Measurements from ENCODE around the gene ZNF280B. TPM values are rescaled to one million over a fixed set of nuclear protein-coding genes. Genes with fewer than 3 reads are reported as not detected.

ZNF280B gene
- polyA plus RNA-seq, 1 donor (not counting 4 experiments of a cell fraction or from before 2014, with no cell fraction given), result 0.04 TPM

DNA sequence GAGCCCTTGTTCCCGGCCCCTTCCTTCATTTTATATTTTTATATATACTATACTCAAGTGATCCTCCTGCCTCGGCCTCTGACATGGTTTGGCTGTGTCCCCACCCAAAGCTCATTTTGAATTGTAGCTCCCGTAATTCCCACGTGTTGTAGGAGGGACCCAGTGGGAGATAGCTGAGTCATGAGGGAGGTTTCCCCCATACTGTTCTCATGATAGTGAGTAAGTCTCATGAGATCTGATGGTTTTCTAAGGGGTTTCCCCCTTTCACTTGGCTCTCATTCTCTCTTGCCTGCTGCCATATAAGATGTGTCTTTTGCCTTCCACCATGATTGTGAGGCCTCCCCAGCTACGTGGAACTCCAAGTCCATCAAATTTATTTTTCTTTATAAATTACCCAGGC, 18.8 kb upstream of the ZNF280B start:
- H2AFZ ChIP-seq (ENCODE audit: control insufficient read depth, low read length), result no peak overlapping the region
- no peak overlapping the region for H3K9ac ChIP-seq (ENCODE audit: control insufficient read depth, extremely low read depth, insufficient read depth, low read length)
- TF ChIP-seq CTCF (optimal IDR thresholded peaks at IDR 0.05 in 1 of 3, IDR thresholded peaks at IDR 0.05 in 1 of 3, conservative IDR thresholded peaks at IDR 0.05 in 1 of 3; ENCODE audit: extremely low read depth in 1 of 3, insufficient read depth in 2 of 3, low read length in 3 of 3) (no peak), EZH2 (IDR thresholded peaks at IDR 0.05; ENCODE audit: low read length) (no peak)
- no peak for DNase-seq (ENCODE audit: low read depth, low spot score)
- H4K20me1 ChIP-seq (ENCODE audit: control insufficient read depth, extremely low read depth, insufficient read depth, low read length), result no peaks in the 10 kb centered on the region
- H3K79me2 ChIP-seq (ENCODE audit: control insufficient read depth, insufficient read depth, low read length), result no peaks in the 10 kb centered on the region
- H3K27me3 ChIP-seq (ENCODE audit: control insufficient read depth, extremely low read depth, insufficient read depth, low read length), result no peaks in the 10 kb centered on the region
- H3K4me1 ChIP-seq (ENCODE audit: control insufficient read depth, extremely low read depth, insufficient read depth, low read length), result no peaks in the 10 kb centered on the region
- H3K27ac ChIP-seq (ENCODE audit: control insufficient read depth, insufficient read depth, low read length), result no peak overlapping the region
- FAIRE-seq, result no peak
- H3K9me3 ChIP-seq (ENCODE audit: control insufficient read depth, low read depth, low read length), result no peaks in the 10 kb centered on the region
- dilution Hi-C loops (cut with MboI; ENCODE audit: extremely low pct_ligation_motif_present, low sequenced_read_pairs), result no loop called here
- no peaks in the 10 kb centered on the region for H3K36me3 ChIP-seq (ENCODE audit: control insufficient read depth in 2 of 2, extremely low read depth in 1 of 2, insufficient read depth in 2 of 2, low read length in 2 of 2)
- H3K4me2 ChIP-seq (ENCODE audit: control insufficient read depth, extremely low read depth, insufficient read depth, low read depth, low read length), result no peak overlapping the region
- no peak overlapping the region for H3K4me3 ChIP-seq (ENCODE audit: control insufficient read depth in 2 of 3, extremely low read depth in 1 of 3, insufficient read depth in 2 of 3, low read depth in 1 of 3, low read length in 3 of 3)
- H3K9me1 ChIP-seq (ENCODE audit: control insufficient read depth, extremely low read depth, insufficient read depth, low read length), result no peaks in the 10 kb centered on the region

- no peaks in the 10 kb centered on the region for H3K4me1 ChIP-seq (ENCODE audit: control insufficient read depth, extremely low read depth, insufficient read depth, low read length)
- H3K27me3 ChIP-seq (ENCODE audit: control insufficient read depth, extremely low read depth, insufficient read depth, low read length), result no peaks in the 10 kb centered on the region
- no peaks in the 10 kb centered on the region for H3K79me2 ChIP-seq (ENCODE audit: control insufficient read depth, insufficient read depth, low read length)
- DNase-seq (ENCODE audit: low read depth, low spot score), result no peak
- H3K27ac ChIP-seq (ENCODE audit: control insufficient read depth, insufficient read depth, low read length), result no peak overlapping the region
- H2AFZ ChIP-seq (ENCODE audit: control insufficient read depth, low read length), result no peak overlapping the region
- no peak overlapping the region for H3K4me2 ChIP-seq (ENCODE audit: control insufficient read depth, extremely low read depth, insufficient read depth, low read depth, low read length)
- no peak for FAIRE-seq
- H3K36me3 ChIP-seq (ENCODE audit: control insufficient read depth in 2 of 2, extremely low read depth in 1 of 2, insufficient read depth in 2 of 2, low read length in 2 of 2), result no peaks in the 10 kb centered on the region
- H3K9me3 ChIP-seq (ENCODE audit: control insufficient read depth, low read depth, low read length), result no peaks in the 10 kb centered on the region
- no peaks in the 10 kb centered on the region for H3K9me1 ChIP-seq (ENCODE audit: control insufficient read depth, extremely low read depth, insufficient read depth, low read length)
- dilution Hi-C loops (cut with MboI; ENCODE audit: extremely low pct_ligation_motif_present, low sequenced_read_pairs), result no loop called here
- TF ChIP-seq CTCF (optimal IDR thresholded peaks at IDR 0.05 in 1 of 3, IDR thresholded peaks at IDR 0.05 in 1 of 3, conservative IDR thresholded peaks at IDR 0.05 in 1 of 3; ENCODE audit: extremely low read depth in 1 of 3, insufficient read depth in 2 of 3, low read length in 3 of 3), result no peak
- no peak for TF ChIP-seq EZH2 (IDR thresholded peaks at IDR 0.05; ENCODE audit: low read length)
- H3K4me3 ChIP-seq (ENCODE audit: control insufficient read depth in 2 of 3, extremely low read depth in 1 of 3, insufficient read depth in 2 of 3, low read depth in 1 of 3, low read length in 3 of 3), result no peak overlapping the region
- H3K9ac ChIP-seq (ENCODE audit: control insufficient read depth, extremely low read depth, insufficient read depth, low read length), result no peak overlapping the region
- no peaks in the 10 kb centered on the region for H4K20me1 ChIP-seq (ENCODE audit: control insufficient read depth, extremely low read depth, insufficient read depth, low read length)
Measured at GRCh38 chr22:22526125-22526912, 17.8 kb upstream of the ZNF280B start.

All from keratinocyte (primary cell).